Activated CD4-positive, CD25-positive, alpha-beta regulatory T cell treated with anti-CD3 and anti-CD28 coated beads, Interleukin-2, amount 50 U/mL, for 16 hours (primary cell): ENCODE measurements around the gene DDX54.
"Not testable (repeated sequence)": the region's sequence is repeated elsewhere in the genome, so short reads cannot be mapped to it uniquely, and the experiment has no call there.

ENCODE experiments used
- DNase-seq: peaks from one replicate; pipeline ENCODE4 v3.0.0-alpha.2; 2020; ENCODE audit warnings: low read depth, low spot score

Gene DDX54

GRCh38 chr12:113120670-113121370 is 64.5 kb downstream of the DDX54 start:
- no peak for DNase-seq

GRCh38 chr12:113119980-113120669 is 65.2 kb downstream of the DDX54 start:
- DNase-seq: no peak

GRCh38 chr12:113118142-113118541 is 67.1 kb downstream of the DDX54 start:
- no peak for DNase-seq

GRCh38 chr12:113117684-113118083 is 67.6 kb downstream of the DDX54 start:
- not testable (repeated sequence) for DNase-seq

GRCh38 chr12:113116875-113117274 is 68.4 kb downstream of the DDX54 start:
- no peak for DNase-seq

GRCh38 chr12:113115455-113116126 is 69.7 kb downstream of the DDX54 start:
- DNase-seq: no peak

- DNase-seq: no peak
Observed at GRCh38 chr12:113114447-113115178, 70.7 kb downstream of the DDX54 start.

- DNase-seq: no peak
Observed at GRCh38 chr12:113113397-113113796, 71.9 kb downstream of the DDX54 start.

- no peak for DNase-seq
Observed at GRCh38 chr12:113112043-113112899, 73.0 kb downstream of the DDX54 start.

- DNase-seq: no peak
Observed at GRCh38 chr12:113111247-113111646, 74.0 kb downstream of the DDX54 start.

- no peak for DNase-seq
Observed at GRCh38 chr12:113109872-113110599, 75.2 kb downstream of the DDX54 start.

GRCh38 chr12:113109360-113109759 is 75.9 kb downstream of the DDX54 start:
- no peak for DNase-seq

- DNase-seq: no peak
Observed at GRCh38 chr12:113108308-113108707, 77.0 kb downstream of the DDX54 start.
